ENCODE data around the gene LNX1. TPM values are rescaled to one million over a fixed set of nuclear protein-coding genes. Genes with fewer than 3 reads are reported as not detected.
A peak's percentile ranks its signal among the peaks of the same experiment; 100 is the strongest.

Gene LNX1
- total and polyA plus RNA-seq, 2 donors (not counting 3 experiments of a cell fraction or from before 2014, with no cell fraction given): 0.72 to 1.3 TPM

DNA sequence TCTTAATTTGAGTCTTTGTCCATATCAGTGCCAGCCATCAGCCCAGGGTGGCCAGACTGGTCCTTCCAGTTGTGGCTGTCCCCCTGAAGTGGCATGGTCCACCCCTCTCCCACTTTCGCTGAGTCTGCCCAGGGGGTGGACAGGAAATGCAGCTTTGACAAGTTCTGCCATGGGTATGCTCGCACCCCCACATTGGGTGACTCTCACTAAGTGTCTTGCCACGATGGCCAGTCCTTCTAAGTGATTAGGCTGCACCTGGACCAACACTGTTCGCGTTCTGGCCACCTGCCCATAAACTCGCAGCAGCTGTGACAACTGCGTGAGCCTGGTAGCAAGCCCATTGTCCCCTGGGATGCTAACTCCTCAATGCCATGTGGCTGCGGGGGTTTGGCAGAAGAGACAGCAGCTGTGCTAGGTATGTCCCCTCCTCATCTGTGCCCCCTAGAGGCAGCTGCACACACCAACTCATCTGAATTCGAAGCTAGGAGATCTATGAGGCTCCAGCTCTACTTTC lies 10.0 kb upstream of the LNX1 start:
- DNase-seq (ENCODE audit: low read depth, low spot score): peak; percentile 22
- Histone ChIP-seq H3K79me2 (ENCODE audit: control insufficient read depth, insufficient read depth, low read length) (no peaks in the 10 kb centered on the region), H2AFZ (ENCODE audit: low read depth, low read length) (no peak overlapping the region), H3K4me1 (ENCODE audit: control insufficient read depth, extremely low read depth, insufficient read depth, low read length) (peaks cover 2% of the 10 kb centered on the region), H3K9me1 (replicated peaks; ENCODE audit: control insufficient read depth, extremely low read depth, insufficient read depth, low read length) (no peaks in the 10 kb centered on the region), H3K9me3 (replicated peaks; ENCODE audit: control insufficient read depth, insufficient read depth, low read length) (no peaks in the 10 kb centered on the region), H3K9ac (replicated peaks; ENCODE audit: extremely low read depth, insufficient read depth, low read length) (no peak overlapping the region), H3K36me3 (ENCODE audit: control insufficient read depth in 2 of 2, extremely low read depth in 1 of 2, insufficient read depth in 2 of 2, low read length in 2 of 2) (no peaks in the 10 kb centered on the region), H4K20me1 (replicated peaks; ENCODE audit: control insufficient read depth, extremely low read depth, insufficient read depth, low read length) (no peaks in the 10 kb centered on the region), H3K4me2 (ENCODE audit: insufficient read depth, low read length) (no peak overlapping the region), H3K27ac (ENCODE audit: insufficient read depth, low read depth, low read length) (no peak overlapping the region), H3K4me3 (replicated peaks in 1 of 3; ENCODE audit: insufficient read depth in 1 of 3, low read depth in 1 of 3, low read length in 3 of 3) (no peak overlapping the region), H3K27me3 (ENCODE audit: control insufficient read depth in 2 of 2, insufficient read depth in 2 of 2, low read length in 2 of 2) (no peaks in the 10 kb centered on the region)
- peak; percentile 15 for FAIRE-seq
- intact Hi-C loops (cut with micrococcal nuclease) (loop anchor here (2.0 kb wide), 2 partner anchors 111 to 631 kb away; no protein-coding TSS in a partner anchor), dilution Hi-C loops (cut with MboI; ENCODE audit: extremely low pct_ligation_motif_present, low sequenced_read_pairs) (no loop called here)
- BruUV-seq (replicated peaks): no TSS peak
- ChIA-PET CTCF (interaction anchor here (0.6 to 3.5 kb wide), 20 partner anchors 9 to 632 kb away, joined by 3 to 35 read pairs (median 4); partner anchors contain the start of gene LNX1), POLR2A (no interaction called here)
- TF ChIP-seq, protein P1, sequence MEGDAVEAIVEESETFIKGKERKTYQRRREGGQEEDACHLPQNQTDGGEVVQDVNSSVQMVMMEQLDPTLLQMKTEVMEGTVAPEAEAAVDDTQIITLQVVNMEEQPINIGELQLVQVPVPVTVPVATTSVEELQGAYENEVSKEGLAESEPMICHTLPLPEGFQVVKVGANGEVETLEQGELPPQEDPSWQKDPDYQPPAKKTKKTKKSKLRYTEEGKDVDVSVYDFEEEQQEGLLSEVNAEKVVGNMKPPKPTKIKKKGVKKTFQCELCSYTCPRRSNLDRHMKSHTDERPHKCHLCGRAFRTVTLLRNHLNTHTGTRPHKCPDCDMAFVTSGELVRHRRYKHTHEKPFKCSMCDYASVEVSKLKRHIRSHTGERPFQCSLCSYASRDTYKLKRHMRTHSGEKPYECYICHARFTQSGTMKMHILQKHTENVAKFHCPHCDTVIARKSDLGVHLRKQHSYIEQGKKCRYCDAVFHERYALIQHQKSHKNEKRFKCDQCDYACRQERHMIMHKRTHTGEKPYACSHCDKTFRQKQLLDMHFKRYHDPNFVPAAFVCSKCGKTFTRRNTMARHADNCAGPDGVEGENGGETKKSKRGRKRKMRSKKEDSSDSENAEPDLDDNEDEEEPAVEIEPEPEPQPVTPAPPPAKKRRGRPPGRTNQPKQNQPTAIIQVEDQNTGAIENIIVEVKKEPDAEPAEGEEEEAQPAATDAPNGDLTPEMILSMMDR (IDR thresholded peaks at IDR 0.05; ENCODE audit: extremely low read depth in 1 of 2, insufficient read depth in 1 of 2, low read depth in 1 of 2, low read length in 2 of 2): peak; percentile 35 to 57
- TF ChIP-seq EZH2 (IDR thresholded peaks at IDR 0.05; ENCODE audit: borderline replicate concordance, low read depth, low read length, severe bottlenecking): no peak

DNA sequence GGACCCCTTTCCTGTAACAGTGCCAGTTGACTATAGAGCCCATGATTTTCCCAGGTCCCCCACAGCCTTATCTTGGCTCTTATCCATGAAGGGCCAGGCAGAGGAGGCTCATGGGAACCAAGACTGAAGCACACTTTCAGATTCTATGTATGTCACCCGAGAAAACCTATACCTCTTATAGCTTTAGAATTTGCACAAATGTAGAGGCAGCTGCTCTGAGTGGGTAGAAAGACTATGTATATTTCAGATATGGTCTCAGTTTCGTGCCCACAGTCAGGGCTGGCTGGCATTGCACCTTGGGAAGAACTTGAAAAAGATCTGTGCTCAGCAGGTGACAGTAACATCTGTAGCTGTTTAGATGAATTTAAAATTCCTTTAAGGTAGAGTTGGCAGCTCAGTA lies 8.3 kb upstream of the LNX1 start:
- CTCF ChIA-PET: no interaction called here
- Histone ChIP-seq H3K79me2 (ENCODE audit: control insufficient read depth, insufficient read depth, low read length) (no peaks in the 10 kb centered on the region), H3K9me3 (replicated peaks; ENCODE audit: control insufficient read depth, insufficient read depth, low read length) (no peaks in the 10 kb centered on the region), H3K36me3 (ENCODE audit: control insufficient read depth in 2 of 2, extremely low read depth in 1 of 2, insufficient read depth in 2 of 2, low read length in 2 of 2) (no peaks in the 10 kb centered on the region), H3K9me1 (replicated peaks; ENCODE audit: control insufficient read depth, extremely low read depth, insufficient read depth, low read length) (no peaks in the 10 kb centered on the region), H3K27ac (ENCODE audit: insufficient read depth, low read depth, low read length) (no peak overlapping the region), H3K4me3 (replicated peaks in 1 of 3; ENCODE audit: insufficient read depth in 1 of 3, low read depth in 1 of 3, low read length in 3 of 3) (no peak overlapping the region), H3K27me3 (ENCODE audit: control insufficient read depth in 2 of 2, insufficient read depth in 2 of 2, low read length in 2 of 2) (no peaks in the 10 kb centered on the region), H4K20me1 (replicated peaks; ENCODE audit: control insufficient read depth, extremely low read depth, insufficient read depth, low read length) (no peaks in the 10 kb centered on the region), H3K9ac (replicated peaks; ENCODE audit: extremely low read depth, insufficient read depth, low read length) (no peak overlapping the region), H3K4me2 (ENCODE audit: insufficient read depth, low read length) (no peak overlapping the region), H3K4me1 (ENCODE audit: control insufficient read depth, extremely low read depth, insufficient read depth, low read length) (peaks cover 2% of the 10 kb centered on the region), H2AFZ (ENCODE audit: low read depth, low read length) (no peak overlapping the region)
- POLR2A ChIA-PET: no interaction called here
- FAIRE-seq: no peak
- dilution Hi-C loops (cut with MboI; ENCODE audit: extremely low pct_ligation_motif_present, low sequenced_read_pairs) (no loop called here), intact Hi-C loops (cut with micrococcal nuclease) (loop anchor here (2.0 kb wide), 2 partner anchors 109 to 633 kb away; no protein-coding TSS in a partner anchor)
- no peak for DNase-seq (ENCODE audit: low read depth, low spot score)
- TF ChIP-seq MYC (IDR thresholded peaks at IDR 0.05; ENCODE audit: low read depth, low read length) (no peak), GATA2 (IDR thresholded peaks at IDR 0.05; ENCODE audit: insufficient read depth, insufficient read length, low read depth, low read length) (no peak), JUN (IDR thresholded peaks at IDR 0.05; ENCODE audit: borderline replicate concordance, insufficient read depth, insufficient read length, low read depth) (no peak), FOS (IDR thresholded peaks at IDR 0.05; ENCODE audit: borderline replicate concordance, insufficient read depth, low read length) (no peak), EZH2 (IDR thresholded peaks at IDR 0.05; ENCODE audit: borderline replicate concordance, low read depth, low read length, severe bottlenecking) (no peak), POLR2A (IDR thresholded peaks at IDR 0.05; ENCODE audit: low read depth, low read length) (no peak), POLR2AphosphoS5 (IDR thresholded peaks at IDR 0.05; ENCODE audit: insufficient read depth, low read depth, low read length) (no peak)
- TF ChIP-seq, protein P1 (IDR thresholded peaks at IDR 0.05; ENCODE audit: extremely low read depth in 1 of 2, insufficient read depth in 1 of 2, low read depth in 1 of 2, low read length in 2 of 2): no peak
- TF ChIP-seq, protein P2, sequence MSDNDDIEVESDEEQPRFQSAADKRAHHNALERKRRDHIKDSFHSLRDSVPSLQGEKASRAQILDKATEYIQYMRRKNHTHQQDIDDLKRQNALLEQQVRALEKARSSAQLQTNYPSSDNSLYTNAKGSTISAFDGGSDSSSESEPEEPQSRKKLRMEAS (IDR thresholded peaks at IDR 0.05; ENCODE audit: insufficient read depth, insufficient read length): no peak
- BruUV-seq (replicated peaks): no TSS peak

All from endothelial cell of umbilical vein (primary cell).